Fibroblast of lung (primary cell): ENCODE measurements around the gene AMBRA1. TPM values are rescaled to one million over a fixed set of nuclear protein-coding genes. Genes with fewer than 3 reads are reported as not detected.
A peak's percentile ranks its signal among the peaks of the same experiment; 100 is the strongest.

ENCODE experiments used
- DNase-seq, 2 donors: peaks; one replicate each; pipeline versions ENCODE4 v3.0.0 to v3.0.0-alpha.2; 2010; ENCODE audit warnings: low read depth in 2 of 2
- H2AFZ ChIP-seq: 2 replicates; pipeline ENCODE4 v1.5.1; 2012; ENCODE audit warnings: low read length, control low read depth, inconsistent platforms
- H3K27ac ChIP-seq: 2 replicates; pipeline ENCODE4 v1.5.1; 2011; ENCODE audit warnings: low read length, control low read depth; ENCODE audit not compliant: insufficient read depth
- H3K27me3 ChIP-seq: 2 replicates; pipeline ENCODE4 v1.5.1; 2011; ENCODE audit warnings: mild to moderate bottlenecking, low read length; ENCODE audit not compliant: control insufficient read depth, insufficient read depth
- H3K36me3 ChIP-seq: 2 replicates; pipeline ENCODE4 v1.5.1; 2011; ENCODE audit warnings: low read length; ENCODE audit not compliant: control insufficient read depth, insufficient read depth
- H3K4me1 ChIP-seq: 2 replicates; pipeline ENCODE4 v1.5.1; 2011; ENCODE audit warnings: low read length; ENCODE audit not compliant: control insufficient read depth, insufficient read depth; ENCODE audit errors: extremely low read depth
- H3K4me2 ChIP-seq: 2 replicates; pipeline ENCODE4 v1.5.1; 2011; ENCODE audit warnings: low read length, control low read depth; ENCODE audit not compliant: insufficient read depth; ENCODE audit errors: extremely low read depth
- H3K4me3 ChIP-seq, 4 experiments: fragments of 200-600 bp in 1 of 4; sonication (generic) in 1 of 4; replicated peaks in 1 of 4; 2 replicates each; pipeline ENCODE4 v1.5.1; 2011 to 2016; ENCODE audit warnings: low read length in 4 of 4, low read depth in 3 of 4, mild to moderate bottlenecking in 3 of 4, control low read depth in 2 of 4, inconsistent platforms in 1 of 4, mixed read lengths in 1 of 4; ENCODE audit not compliant: insufficient read depth in 1 of 4; ENCODE audit errors: control extremely low read depth in 1 of 4
- H3K79me2 ChIP-seq: 2 replicates; pipeline ENCODE4 v1.5.1; 2012; ENCODE audit warnings: mild to moderate bottlenecking, low read length, inconsistent platforms; ENCODE audit not compliant: control insufficient read depth, insufficient read depth
- H3K9ac ChIP-seq: 2 replicates; pipeline ENCODE4 v1.5.1; 2011; ENCODE audit warnings: mild to moderate bottlenecking, low read length, control low read depth; ENCODE audit not compliant: insufficient read depth
- H3K9me3 ChIP-seq: 2 replicates; pipeline ENCODE4 v1.5.1; 2012; ENCODE audit warnings: low read depth, low read length; ENCODE audit not compliant: control insufficient read depth, insufficient read depth
- H4K20me1 ChIP-seq: 2 replicates; pipeline ENCODE4 v1.5.1; 2011; ENCODE audit warnings: low read length; ENCODE audit not compliant: control insufficient read depth, insufficient read depth; ENCODE audit errors: extremely low read depth
- EZH2 ChIP-seq: IDR thresholded peaks from 2 replicates; pipeline ENCODE4 v1.5.1; 2012; ENCODE audit warnings: low read length, control low read depth, mild to moderate bottlenecking; ENCODE audit errors: missing control alignments
- polyA plus RNA-seq, 2 donors: library from polyadenylated mRNA; depleted of rRNA in 1 of 2; stranded (reverse) in 1 of 2; unstranded in 1 of 2; fragments of >200 nt; gene quantifications; 2 replicates each; pipeline ENCODE4 v1.2.1, GENCODE V29; 2011 to 2012; ENCODE audit warnings: missing spikeins in 1 of 2
- total RNA-seq: library from RNA; depleted of rRNA; stranded (reverse); fragments of >200 nt; gene quantifications from 2 replicates; pipeline ENCODE4 v1.2.1, GENCODE V29; 2014
- TF ChIP-seq, protein P1 (sequence below), 2 donors: IDR thresholded peaks in 1 of 2; conservative IDR thresholded peaks in 1 of 2; 1 replicate in 1 of 2; 2 replicates in 1 of 2; pipeline ENCODE4 v1.5.1; 2011 to 2012; ENCODE audit warnings: low read length in 2 of 2, control low read depth in 1 of 2, inconsistent platforms in 1 of 2, low read depth in 1 of 2, mild to moderate bottlenecking in 1 of 2

The AMBRA1 gene
- total and polyA plus RNA-seq, 2 donors (not counting 1 experiment from before 2014, with no cell fraction given) = 8.3 to 23.3 TPM

DNA sequence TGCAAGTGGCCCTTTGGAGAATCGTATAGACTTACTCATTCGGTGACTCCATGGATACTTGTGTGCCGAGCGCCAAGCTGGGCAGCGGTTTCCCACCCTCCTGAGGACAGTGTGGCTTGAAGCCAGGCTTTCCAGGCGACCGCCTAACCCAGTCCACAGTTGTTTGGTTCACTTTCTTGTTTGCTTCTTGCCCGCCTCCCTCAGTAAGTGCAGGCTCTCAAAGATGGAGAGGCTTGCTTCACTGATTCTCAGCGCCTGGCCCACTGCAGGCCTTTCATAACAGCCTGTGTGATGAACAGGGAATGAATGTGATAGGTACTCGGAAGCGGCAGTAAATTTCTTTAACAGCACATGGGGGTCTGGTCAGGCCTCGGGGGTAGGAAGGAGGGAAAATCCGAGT lies 223.6 kb downstream of the AMBRA1 start:
- Histone ChIP-seq H2AFZ (no peak overlapping the region), H3K36me3 (peaks cover 10% of the 10 kb centered on the region), H4K20me1 (no peaks in the 10 kb centered on the region), H3K4me1 (peaks cover 6% of the 10 kb centered on the region), H3K27me3 (no peaks in the 10 kb centered on the region), H3K4me2 (no peak overlapping the region), H3K27ac (no peak overlapping the region), H3K9me3 (no peaks in the 10 kb centered on the region), H3K9ac (no peak overlapping the region), H3K4me3 (no peak overlapping the region), H3K79me2 (no peaks in the 10 kb centered on the region)
- TF ChIP-seq, protein P1, sequence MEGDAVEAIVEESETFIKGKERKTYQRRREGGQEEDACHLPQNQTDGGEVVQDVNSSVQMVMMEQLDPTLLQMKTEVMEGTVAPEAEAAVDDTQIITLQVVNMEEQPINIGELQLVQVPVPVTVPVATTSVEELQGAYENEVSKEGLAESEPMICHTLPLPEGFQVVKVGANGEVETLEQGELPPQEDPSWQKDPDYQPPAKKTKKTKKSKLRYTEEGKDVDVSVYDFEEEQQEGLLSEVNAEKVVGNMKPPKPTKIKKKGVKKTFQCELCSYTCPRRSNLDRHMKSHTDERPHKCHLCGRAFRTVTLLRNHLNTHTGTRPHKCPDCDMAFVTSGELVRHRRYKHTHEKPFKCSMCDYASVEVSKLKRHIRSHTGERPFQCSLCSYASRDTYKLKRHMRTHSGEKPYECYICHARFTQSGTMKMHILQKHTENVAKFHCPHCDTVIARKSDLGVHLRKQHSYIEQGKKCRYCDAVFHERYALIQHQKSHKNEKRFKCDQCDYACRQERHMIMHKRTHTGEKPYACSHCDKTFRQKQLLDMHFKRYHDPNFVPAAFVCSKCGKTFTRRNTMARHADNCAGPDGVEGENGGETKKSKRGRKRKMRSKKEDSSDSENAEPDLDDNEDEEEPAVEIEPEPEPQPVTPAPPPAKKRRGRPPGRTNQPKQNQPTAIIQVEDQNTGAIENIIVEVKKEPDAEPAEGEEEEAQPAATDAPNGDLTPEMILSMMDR (conservative IDR thresholded peaks at IDR 0.05 in 1 of 2, IDR thresholded peaks at IDR 0.05 in 1 of 2; ENCODE audit: low read depth in 1 of 2, low read length in 2 of 2) = no peak
- no peak for TF ChIP-seq EZH2
- DNase-seq = no peak

DNA sequence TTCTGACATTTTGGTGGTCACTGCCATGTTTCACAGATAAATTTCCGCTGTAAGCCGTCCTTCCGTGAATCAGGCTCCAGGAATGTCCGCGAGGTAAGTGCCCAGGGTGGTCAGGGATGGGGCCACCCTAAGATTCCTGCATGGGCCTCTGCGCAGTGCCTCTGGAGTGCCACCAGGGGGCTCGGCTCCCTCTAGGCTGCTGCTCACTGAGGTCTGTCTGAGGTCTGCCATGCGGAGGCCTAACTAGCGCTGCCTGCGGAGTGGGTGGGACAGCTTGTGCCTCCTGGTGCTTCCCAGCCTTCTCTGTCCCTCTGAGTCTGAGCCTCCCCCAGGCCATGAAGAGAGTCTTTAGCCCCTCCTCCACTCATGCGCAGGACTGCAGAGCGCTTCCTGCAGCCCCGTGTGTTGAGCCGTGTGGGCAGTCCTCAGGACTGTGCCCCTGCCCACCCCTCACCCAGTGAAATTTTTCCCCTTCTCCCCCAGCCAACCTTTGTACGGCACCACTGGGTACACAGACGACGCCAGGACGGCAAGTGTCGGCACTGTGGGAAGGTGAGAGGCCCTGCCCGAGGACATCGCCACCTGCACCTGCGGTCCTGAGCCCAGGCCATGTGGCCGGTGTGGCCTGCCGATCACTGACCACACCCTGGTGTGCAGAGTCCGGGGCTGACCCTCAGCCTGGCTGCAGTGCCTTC lies 224.2 kb downstream of the AMBRA1 start:
- no peak for TF ChIP-seq EZH2
- TF ChIP-seq, protein P1 (conservative IDR thresholded peaks at IDR 0.05 in 1 of 2, IDR thresholded peaks at IDR 0.05 in 1 of 2; ENCODE audit: low read depth in 1 of 2, low read length in 2 of 2) = peak; percentile 85 to 97
- Histone ChIP-seq H3K9ac (no peak overlapping the region), H3K4me3 (no peak overlapping the region), H3K27me3 (no peaks in the 10 kb centered on the region), H3K36me3 (peaks cover 8% of the 10 kb centered on the region), H3K9me3 (no peaks in the 10 kb centered on the region), H3K79me2 (no peaks in the 10 kb centered on the region), H3K4me2 (no peak overlapping the region), H3K27ac (no peak overlapping the region), H2AFZ (no peak overlapping the region), H3K4me1 (peaks cover 6% of the 10 kb centered on the region), H4K20me1 (no peaks in the 10 kb centered on the region)
- DNase-seq = peak; percentile 69 to 72

- DNase-seq = no peak
- peaks cover 5% of the 10 kb centered on the region for H3K79me2 ChIP-seq
- no peak for TF ChIP-seq EZH2
- TF ChIP-seq, protein P1 (conservative IDR thresholded peaks at IDR 0.05 in 1 of 2, IDR thresholded peaks at IDR 0.05 in 1 of 2; ENCODE audit: low read depth in 1 of 2, low read length in 2 of 2) = no peak
- no peak overlapping the region for H3K4me3 ChIP-seq
- H3K4me2 ChIP-seq = no peak overlapping the region
- H3K4me1 ChIP-seq = peaks cover 13% of the 10 kb centered on the region
- no peak overlapping the region for H3K9ac ChIP-seq
- H3K27ac ChIP-seq = no peak overlapping the region
- H2AFZ ChIP-seq = no peak overlapping the region
- H3K27me3 ChIP-seq = no peaks in the 10 kb centered on the region
- H3K9me3 ChIP-seq = no peaks in the 10 kb centered on the region
- H4K20me1 ChIP-seq = no peaks in the 10 kb centered on the region
- peaks cover 6% of the 10 kb centered on the region for H3K36me3 ChIP-seq
Observed at GRCh38 chr11:46367916-46368267, 225.9 kb downstream of the AMBRA1 start.
